ENCODE results near the gene KCNN3.

Gene KCNN3

GRCh38 chr1:154778944-154779343 lies 91.1 kb downstream of the KCNN3 start:
- TF ChIP-seq, protein P1, sequence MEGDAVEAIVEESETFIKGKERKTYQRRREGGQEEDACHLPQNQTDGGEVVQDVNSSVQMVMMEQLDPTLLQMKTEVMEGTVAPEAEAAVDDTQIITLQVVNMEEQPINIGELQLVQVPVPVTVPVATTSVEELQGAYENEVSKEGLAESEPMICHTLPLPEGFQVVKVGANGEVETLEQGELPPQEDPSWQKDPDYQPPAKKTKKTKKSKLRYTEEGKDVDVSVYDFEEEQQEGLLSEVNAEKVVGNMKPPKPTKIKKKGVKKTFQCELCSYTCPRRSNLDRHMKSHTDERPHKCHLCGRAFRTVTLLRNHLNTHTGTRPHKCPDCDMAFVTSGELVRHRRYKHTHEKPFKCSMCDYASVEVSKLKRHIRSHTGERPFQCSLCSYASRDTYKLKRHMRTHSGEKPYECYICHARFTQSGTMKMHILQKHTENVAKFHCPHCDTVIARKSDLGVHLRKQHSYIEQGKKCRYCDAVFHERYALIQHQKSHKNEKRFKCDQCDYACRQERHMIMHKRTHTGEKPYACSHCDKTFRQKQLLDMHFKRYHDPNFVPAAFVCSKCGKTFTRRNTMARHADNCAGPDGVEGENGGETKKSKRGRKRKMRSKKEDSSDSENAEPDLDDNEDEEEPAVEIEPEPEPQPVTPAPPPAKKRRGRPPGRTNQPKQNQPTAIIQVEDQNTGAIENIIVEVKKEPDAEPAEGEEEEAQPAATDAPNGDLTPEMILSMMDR (IDR thresholded peaks at IDR 0.05; ENCODE audit: borderline replicate concordance, insufficient read depth, low read depth, low read length): no peak
- no peak overlapping the region for H3K4me3 ChIP-seq (ENCODE audit: low read depth, low read length)

DNA sequence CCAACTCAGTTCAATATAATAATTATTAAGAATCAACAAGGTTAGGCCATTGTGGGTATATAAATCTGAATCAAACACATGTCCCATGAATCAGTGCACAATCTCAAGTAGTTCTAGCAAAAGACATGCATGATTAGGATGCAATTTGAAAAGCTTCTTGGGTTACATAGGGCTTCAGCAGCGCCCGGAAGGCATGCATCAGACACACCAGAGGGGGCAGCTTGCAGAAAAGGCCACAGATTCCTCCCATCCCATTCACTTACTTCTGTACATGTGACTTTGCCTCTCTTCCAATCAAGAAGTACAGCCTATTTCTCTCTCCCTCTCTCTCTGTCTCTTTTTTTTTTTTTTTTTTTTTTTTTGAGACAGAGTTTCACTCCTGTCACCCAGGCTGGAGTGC lies 91.8 kb downstream of the KCNN3 start:
- TF ChIP-seq, protein P1 (IDR thresholded peaks at IDR 0.05; ENCODE audit: borderline replicate concordance, insufficient read depth, low read depth, low read length): no peak
- no peak overlapping the region for H3K4me3 ChIP-seq (ENCODE audit: low read depth, low read length)

- no peak overlapping the region for H3K4me3 ChIP-seq (ENCODE audit: low read depth, low read length)
- TF ChIP-seq, protein P1 (IDR thresholded peaks at IDR 0.05; ENCODE audit: borderline replicate concordance, insufficient read depth, low read depth, low read length): no peak
Observed at GRCh38 chr1:154777781-154778180, 92.3 kb downstream of the KCNN3 start.

DNA sequence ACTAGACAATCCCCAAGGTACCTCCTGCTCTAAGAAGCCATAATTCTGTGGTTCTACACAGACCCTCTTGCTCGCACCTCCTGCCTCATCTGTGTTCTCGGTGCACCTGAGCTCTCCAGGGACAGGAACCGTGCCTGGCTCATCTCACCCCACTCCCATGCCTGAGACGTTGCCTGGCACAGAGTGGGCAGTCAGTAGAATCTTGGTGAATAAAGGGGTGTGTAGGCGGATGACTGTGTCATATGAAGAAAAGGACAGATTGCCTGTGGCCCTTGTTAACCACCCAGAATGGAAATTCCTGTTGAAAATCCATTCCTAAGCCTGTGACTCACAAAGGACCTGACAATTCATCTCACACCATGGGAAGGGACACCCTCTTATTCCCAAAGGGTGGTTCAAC lies 92.9 kb downstream of the KCNN3 start:
- TF ChIP-seq, protein P1 (IDR thresholded peaks at IDR 0.05; ENCODE audit: borderline replicate concordance, insufficient read depth, low read depth, low read length): no peak
- H3K4me3 ChIP-seq (ENCODE audit: low read depth, low read length): no peak overlapping the region

- no peak overlapping the region for H3K4me3 ChIP-seq (ENCODE audit: low read depth, low read length)
- TF ChIP-seq, protein P1 (IDR thresholded peaks at IDR 0.05; ENCODE audit: borderline replicate concordance, insufficient read depth, low read depth, low read length): no peak
Observed at GRCh38 chr1:154775621-154776605, 94.2 kb downstream of the KCNN3 start.

- TF ChIP-seq, protein P1 (IDR thresholded peaks at IDR 0.05; ENCODE audit: borderline replicate concordance, insufficient read depth, low read depth, low read length): no peak
- no peak overlapping the region for H3K4me3 ChIP-seq (ENCODE audit: low read depth, low read length)
Observed at GRCh38 chr1:154774175-154774855, 95.8 kb downstream of the KCNN3 start.

Data from GM12875 (cell line).